ENCODE measurements around the gene SCIMP. TPM values are rescaled to one million over a fixed set of nuclear protein-coding genes. Genes with fewer than 3 reads are reported as not detected.
"Not testable (repeated sequence)": the region's sequence is repeated elsewhere in the genome, so short reads cannot be mapped to it uniquely, and the experiment has no call there.

Gene SCIMP
- total and polyA plus RNA-seq, 9 of the 15 experiments (the other 6 are each of a cell fraction or from before 2014, with no cell fraction given), result 0.01 to 0.11 (median 0.04) TPM; not detected in 6

GRCh38 chr17:5179003-5179402 lies 55.7 kb downstream of the SCIMP start:
- in situ Hi-C loops (cut with MboI) (no loop called here), intact Hi-C loops (cut with micrococcal nuclease) (no loop called here)
- no peak for ATAC-seq
- H3K4me1 ChIP-seq (replicated peaks in 1 of 2; ENCODE audit: control insufficient read depth in 2 of 2, insufficient read depth in 2 of 2, low read length in 2 of 2), result no peaks in the 10 kb centered on the region
- no peaks in the 10 kb centered on the region for H3K36me3 ChIP-seq (ENCODE audit: control insufficient read depth, insufficient read depth, low read length)
- CTCF ChIA-PET (ENCODE audit: low intra/inter-chr PET ratio), result no interaction called here
- no peaks in the 10 kb centered on the region for H3K9me1 ChIP-seq (ENCODE audit: control insufficient read depth, insufficient read depth, low read length)
- H2AFZ ChIP-seq (ENCODE audit: low read depth, low read length), result no peak overlapping the region
- no peak overlapping the region for H3K4me3 ChIP-seq
- H3K9ac ChIP-seq (ENCODE audit: insufficient read depth in 1 of 2, low read depth in 2 of 2, low read length in 2 of 2), result no peak overlapping the region
- H3K79me2 ChIP-seq (ENCODE audit: control insufficient read depth, insufficient read depth, low read length), result no peaks in the 10 kb centered on the region
- no TSS peak for BruUV-seq (replicated peaks)
- peaks cover 25% of the 10 kb centered on the region for H3K9me3 ChIP-seq (replicated peaks; ENCODE audit: control insufficient read depth, insufficient read depth, low read depth, low read length)
- H3K27me3 ChIP-seq (ENCODE audit: control insufficient read depth in 2 of 2, insufficient read depth in 2 of 2, low read length in 2 of 2), result no peaks in the 10 kb centered on the region
- 0 out of 2 replicates have a peak, but pooled peaks have one; percentile 32 for TF ChIP-seq POLR2G (IDR thresholded peaks at IDR 0.05; ENCODE audit: low read depth, low read length)
- no peak for TF ChIP-seq RCOR1 (IDR thresholded peaks at IDR 0.05; ENCODE audit: borderline replicate concordance in 1 of 2, low read depth in 2 of 2, low read length in 2 of 2)
- no peak overlapping the region for H3K27ac ChIP-seq (ENCODE audit: extremely low read depth, low read depth, low read length)
- 44% methylated on average over 8 of the region's 12 CpGs for WGBS (ENCODE audit: insufficient coverage, low coverage, missing lambda C conversion rate)
- no peak overlapping the region for H3K4me2 ChIP-seq (ENCODE audit: insufficient read depth, low read length)
- FAIRE-seq, result no peak
- no peaks in the 10 kb centered on the region for H4K20me1 ChIP-seq (replicated peaks; ENCODE audit: control insufficient read depth, insufficient read depth, low read length)
- POLR2A ChIA-PET, result no interaction called here
- no peak for DNase-seq (ENCODE audit: extremely low read depth in 1 of 4, low spot score in 3 of 4)

- intact Hi-C loops (cut with micrococcal nuclease); CTCF ChIA-PET (ENCODE audit: low intra/inter-chr PET ratio); DNase-seq (ENCODE audit: extremely low read depth in 1 of 4, low spot score in 3 of 4); H3K27me3 ChIP-seq (ENCODE audit: control insufficient read depth in 2 of 2, insufficient read depth in 2 of 2, low read length in 2 of 2); H3K9me1 ChIP-seq (ENCODE audit: control insufficient read depth, insufficient read depth, low read length); BruUV-seq (replicated peaks); FAIRE-seq; POLR2A ChIA-PET; in situ Hi-C loops (cut with MboI); H3K79me2 ChIP-seq (ENCODE audit: control insufficient read depth, insufficient read depth, low read length); ATAC-seq; H4K20me1 ChIP-seq (replicated peaks; ENCODE audit: control insufficient read depth, insufficient read depth, low read length); H3K27ac ChIP-seq (ENCODE audit: extremely low read depth, low read depth, low read length); H2AFZ ChIP-seq (ENCODE audit: low read depth, low read length); H3K9me3 ChIP-seq (replicated peaks; ENCODE audit: control insufficient read depth, insufficient read depth, low read depth, low read length); H3K36me3 ChIP-seq (ENCODE audit: control insufficient read depth, insufficient read depth, low read length); H3K9ac ChIP-seq (ENCODE audit: insufficient read depth in 1 of 2, low read depth in 2 of 2, low read length in 2 of 2); H3K4me2 ChIP-seq (ENCODE audit: insufficient read depth, low read length); H3K4me3 ChIP-seq; H3K4me1 ChIP-seq (replicated peaks in 1 of 2; ENCODE audit: control insufficient read depth in 2 of 2, insufficient read depth in 2 of 2, low read length in 2 of 2): not testable (repeated sequence)
- WGBS (ENCODE audit: insufficient coverage, low coverage, missing lambda C conversion rate), result 88% methylated on average over 4 of the region's 7 CpGs
Measured at GRCh38 chr17:5175027-5175426, 59.6 kb downstream of the SCIMP start.
